ENCODE data around the gene TSPEAR. TPM values are rescaled to one million over a fixed set of nuclear protein-coding genes. Genes with fewer than 3 reads are reported as not detected.
"Not testable (repeated sequence)": the region's sequence is repeated elsewhere in the genome, so short reads cannot be mapped to it uniquely, and the experiment has no call there.

The TSPEAR gene
- total RNA-seq, 4 donors from 2014 or later = 0.21 to 1.3 (median 0.69) TPM

GRCh38 chr21:44505673-44506278, 205.6 kb downstream of the TSPEAR start:
- H3K27ac ChIP-seq = no peak overlapping the region
- no peak for TF ChIP-seq CTCF (IDR thresholded peaks at IDR 0.05)
- no peak for TF ChIP-seq POLR2A (IDR thresholded peaks at IDR 0.05)
- no peak overlapping the region for H3K4me3 ChIP-seq (replicated peaks in 1 of 3)
- intact Hi-C loops (cut with DNase I) = no loop called here
- WGBS, 2 donors = 85 to 87% methylated on average over 16 of the region's 16 CpGs
- H3K27me3 ChIP-seq = no peaks in the 10 kb centered on the region
- H3K9me3 ChIP-seq = no peaks in the 10 kb centered on the region
- H3K36me3 ChIP-seq = no peaks in the 10 kb centered on the region
- H3K4me1 ChIP-seq = peaks cover 11 to 12% of the 10 kb centered on the region in 2 donors
- DNase-seq = no peak

- no peak for DNase-seq
- Histone ChIP-seq H3K27ac (no peak overlapping the region), H3K36me3 (no peaks in the 10 kb centered on the region), H3K27me3 (no peaks in the 10 kb centered on the region), H3K9me3 (no peaks in the 10 kb centered on the region), H3K4me1 (peaks cover 0 to 2% of the 10 kb centered on the region in 2 donors), H3K4me3 (replicated peaks in 1 of 3) (no peak overlapping the region)
- TF ChIP-seq CTCF (IDR thresholded peaks at IDR 0.05) = no peak
- TF ChIP-seq POLR2A (IDR thresholded peaks at IDR 0.05) = no peak
- intact Hi-C loops (cut with DNase I) = no loop called here
- 75 to 81% methylated on average over 20 of the region's 20 CpGs for WGBS, 2 donors
These were observed 207.4 kb downstream of the TSPEAR start for GRCh38 chr21:44503901-44504399.

DNA sequence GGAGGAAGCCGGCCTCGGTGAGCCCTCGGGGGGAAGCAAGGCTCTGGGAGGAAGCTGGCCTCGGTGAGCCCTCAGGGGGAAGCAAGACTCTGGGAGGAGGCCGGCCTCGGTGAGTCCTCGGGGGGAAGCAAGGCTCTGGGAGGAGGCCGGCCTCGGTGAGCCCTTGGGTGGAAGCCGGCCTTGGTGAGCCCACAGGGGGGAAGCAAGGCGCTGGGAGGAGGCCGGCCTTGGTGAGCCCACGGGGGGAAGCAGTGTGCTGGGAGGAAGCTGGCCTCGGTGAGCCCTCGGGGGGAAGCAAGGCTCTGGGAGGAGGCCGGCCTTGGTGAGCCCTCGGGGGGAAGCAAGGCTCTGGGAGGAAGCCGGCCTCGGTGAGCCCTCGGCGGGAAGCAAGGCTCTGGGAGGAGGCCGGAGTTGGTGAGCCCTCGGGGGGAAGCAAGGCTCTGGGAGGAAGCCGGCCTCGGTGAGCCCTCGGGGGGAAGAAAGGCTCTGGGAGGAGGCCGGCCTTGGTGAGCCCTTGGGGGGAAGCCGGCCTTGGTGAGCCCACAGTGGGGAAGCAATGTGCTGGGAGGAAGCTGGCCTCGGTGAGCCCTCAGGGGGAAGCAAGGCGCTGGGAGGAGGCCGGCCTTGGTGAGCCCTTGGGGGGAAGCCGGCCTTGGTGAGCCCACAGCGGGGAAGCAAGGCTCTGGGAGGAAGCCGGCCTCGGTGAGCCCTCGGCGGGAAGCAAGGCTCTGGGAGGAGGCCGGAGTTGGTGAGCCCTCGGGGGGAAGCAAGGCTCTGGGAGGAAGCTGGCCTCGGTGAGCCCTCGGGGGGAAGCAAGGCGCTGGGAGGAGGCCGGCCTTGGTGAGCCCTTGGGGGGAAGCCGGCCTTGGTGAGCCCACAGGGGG, 208.1 kb downstream of the TSPEAR start:
- H3K4me1 ChIP-seq; H3K27me3 ChIP-seq; H3K27ac ChIP-seq; H3K4me3 ChIP-seq (replicated peaks in 1 of 3); H3K9me3 ChIP-seq; DNase-seq; intact Hi-C loops (cut with DNase I); H3K36me3 ChIP-seq: not testable (repeated sequence)
- WGBS, 2 donors = 81 to 87% methylated on average over 44 of the region's 44 CpGs

DNA sequence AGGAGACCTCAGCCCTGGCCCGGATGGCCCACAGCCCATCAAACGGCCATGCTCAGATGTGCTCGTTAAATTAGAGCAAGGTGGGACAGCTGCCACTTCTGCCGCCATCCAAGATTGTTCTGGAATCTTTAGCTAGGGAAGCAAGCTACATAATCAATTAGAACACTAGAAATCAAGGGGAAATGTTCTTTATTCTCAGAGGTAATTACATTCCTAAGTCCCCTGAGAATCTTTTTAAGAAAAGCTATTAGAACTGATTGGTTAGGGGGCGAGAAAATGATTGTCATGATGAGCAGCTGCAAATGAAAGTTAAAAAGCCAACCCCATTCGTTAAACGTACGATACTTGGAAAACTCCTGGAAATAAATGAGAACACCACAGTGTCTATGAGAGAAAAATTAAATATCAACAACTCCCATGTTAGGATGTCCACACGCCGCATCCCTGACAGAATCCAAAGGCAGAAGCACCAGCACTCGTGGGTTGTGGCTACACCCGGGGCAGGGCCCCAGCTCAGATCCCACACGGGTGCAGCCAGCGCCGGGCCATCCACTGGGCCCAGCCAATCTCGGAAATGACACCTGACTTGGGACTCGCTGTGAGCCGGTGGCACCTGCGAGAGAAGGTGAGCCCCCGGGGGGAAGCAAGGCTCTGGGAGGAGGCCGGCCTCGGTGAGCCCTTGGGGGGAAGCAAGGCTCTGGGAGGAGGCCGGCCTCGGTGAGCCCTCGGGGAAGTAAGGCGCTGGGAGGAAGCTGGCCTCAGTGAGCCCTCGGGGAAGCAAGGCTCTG, 209.0 kb downstream of the TSPEAR start:
- intact Hi-C loops (cut with DNase I) = no loop called here
- Histone ChIP-seq H3K4me1 (peaks cover 14 to 18% of the 10 kb centered on the region in 2 donors), H3K36me3 (no peaks in the 10 kb centered on the region), H3K27me3 (no peaks in the 10 kb centered on the region), H3K9me3 (no peaks in the 10 kb centered on the region), H3K4me3 (replicated peaks in 1 of 3) (no peak overlapping the region), H3K27ac (no peak overlapping the region)
- DNase-seq = no peak
- 90 to 93% methylated on average over 27 of the region's 27 CpGs for WGBS, 2 donors
- TF ChIP-seq POLR2A (IDR thresholded peaks at IDR 0.05) = no peak
- no peak for TF ChIP-seq CTCF (IDR thresholded peaks at IDR 0.05)

- Histone ChIP-seq H3K4me1 (peaks cover 27 to 32% of the 10 kb centered on the region in 2 donors), H3K27ac (no peak overlapping the region), H3K36me3 (no peaks in the 10 kb centered on the region), H3K27me3 (no peaks in the 10 kb centered on the region), H3K4me3 (replicated peaks in 1 of 3) (no peak overlapping the region), H3K9me3 (no peaks in the 10 kb centered on the region)
- intact Hi-C loops (cut with DNase I) = no loop called here
- WGBS, 2 donors = 91% methylated on average over 17 to 19 of the region's 19 CpGs
- TF ChIP-seq POLR2A (IDR thresholded peaks at IDR 0.05) = no peak
- TF ChIP-seq CTCF (IDR thresholded peaks at IDR 0.05) = no peak
- DNase-seq = no peak
These were observed 211.3 kb downstream of the TSPEAR start for GRCh38 chr21:44500111-44500510.

Measured in thyroid gland (tissue), 4 donors.